Dendritic cell treated with granulocyte-macrophage colony-stimulating factor and Interleukin-4, amounts not matched to agents 40 ng/mL and 50 ng/mL, for 4 days (primary cell): ENCODE results near the gene PRX.

Source experiments
- H3K27ac Mint-ChIP-seq: one replicate; pipeline ENCODE4 v1.8.0; 2022; ENCODE audit warnings: mild to moderate bottlenecking, mixed read lengths
- H3K27me3 Mint-ChIP-seq: one replicate; pipeline ENCODE4 v1.8.0; 2022; ENCODE audit warnings: mild to moderate bottlenecking, mixed read lengths
- H3K36me3 Mint-ChIP-seq: one replicate; pipeline ENCODE4 v1.8.0; 2022; ENCODE audit warnings: low read depth, mixed read lengths
- H3K4me1 Mint-ChIP-seq: one replicate; pipeline ENCODE4 v1.8.0; 2022; ENCODE audit warnings: low read depth, mixed read lengths
- H3K4me3 Mint-ChIP-seq: one replicate; pipeline ENCODE4 v1.8.0; 2022; ENCODE audit warnings: mild to moderate bottlenecking, moderate library complexity, mixed read lengths
- H3K9me3 Mint-ChIP-seq: one replicate; pipeline ENCODE4 v1.8.0; 2022; ENCODE audit warnings: mixed read lengths
- intact Hi-C: fragments of 100-400 bp; cut with micrococcal nuclease; formaldehyde crosslinking; loops from one replicate; pipeline ENCODE4 v1.15.0; 2022

Gene PRX

DNA sequence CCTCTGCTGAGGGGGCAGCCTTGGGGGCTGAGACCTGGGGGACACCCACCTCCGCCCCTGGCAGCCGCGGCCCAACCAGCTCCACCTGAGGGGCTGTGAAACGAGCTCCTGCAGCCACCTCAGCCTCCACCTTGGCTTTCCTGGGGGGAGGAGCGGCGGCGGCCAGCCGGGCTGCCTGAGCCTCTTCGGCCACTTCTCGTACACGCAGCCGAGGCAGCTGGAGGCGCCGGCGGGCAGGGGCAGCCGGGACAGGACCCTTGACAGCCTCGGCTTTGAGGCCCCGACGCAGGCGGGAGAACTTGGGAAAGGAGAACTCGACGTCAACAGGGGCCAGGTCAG is 15.6 kb downstream of the PRX start:
- intact Hi-C loops, result no loop called here
- no peaks in the 10 kb centered on the region for H3K36me3 Mint-ChIP-seq
- H3K27me3 Mint-ChIP-seq, result peaks cover 30% of the 10 kb centered on the region
- H3K9me3 Mint-ChIP-seq, result no peaks in the 10 kb centered on the region
- H3K4me3 Mint-ChIP-seq, result no peak overlapping the region
- no peak overlapping the region for H3K27ac Mint-ChIP-seq
- peaks cover 32% of the 10 kb centered on the region for H3K4me1 Mint-ChIP-seq

GRCh38 chr19:40396886-40397567 is 16.2 kb downstream of the PRX start:
- Mint-ChIP-seq H3K27ac (no peak overlapping the region), H3K36me3 (no peaks in the 10 kb centered on the region), H3K4me3 (no peak overlapping the region), H3K9me3 (no peaks in the 10 kb centered on the region), H3K4me1 (peaks cover 37% of the 10 kb centered on the region), H3K27me3 (peaks cover 30% of the 10 kb centered on the region)
- intact Hi-C loops, result no loop called here

GRCh38 chr19:40395956-40396355 is 17.2 kb downstream of the PRX start:
- Mint-ChIP-seq H3K4me3 (no peak overlapping the region), H3K36me3 (no peaks in the 10 kb centered on the region), H3K27me3 (peaks cover 29% of the 10 kb centered on the region), H3K4me1 (peaks cover 37% of the 10 kb centered on the region), H3K9me3 (no peaks in the 10 kb centered on the region), H3K27ac (no peak overlapping the region)
- intact Hi-C loops, result no loop called here

- H3K27me3 Mint-ChIP-seq, result peaks cover 29% of the 10 kb centered on the region
- no peaks in the 10 kb centered on the region for H3K9me3 Mint-ChIP-seq
- no peaks in the 10 kb centered on the region for H3K36me3 Mint-ChIP-seq
- no peak overlapping the region for H3K4me3 Mint-ChIP-seq
- no peak overlapping the region for H3K27ac Mint-ChIP-seq
- peaks cover 31% of the 10 kb centered on the region for H3K4me1 Mint-ChIP-seq
- intact Hi-C loops, result no loop called here
Observed at GRCh38 chr19:40394816-40395210, 18.4 kb downstream of the PRX start.

DNA sequence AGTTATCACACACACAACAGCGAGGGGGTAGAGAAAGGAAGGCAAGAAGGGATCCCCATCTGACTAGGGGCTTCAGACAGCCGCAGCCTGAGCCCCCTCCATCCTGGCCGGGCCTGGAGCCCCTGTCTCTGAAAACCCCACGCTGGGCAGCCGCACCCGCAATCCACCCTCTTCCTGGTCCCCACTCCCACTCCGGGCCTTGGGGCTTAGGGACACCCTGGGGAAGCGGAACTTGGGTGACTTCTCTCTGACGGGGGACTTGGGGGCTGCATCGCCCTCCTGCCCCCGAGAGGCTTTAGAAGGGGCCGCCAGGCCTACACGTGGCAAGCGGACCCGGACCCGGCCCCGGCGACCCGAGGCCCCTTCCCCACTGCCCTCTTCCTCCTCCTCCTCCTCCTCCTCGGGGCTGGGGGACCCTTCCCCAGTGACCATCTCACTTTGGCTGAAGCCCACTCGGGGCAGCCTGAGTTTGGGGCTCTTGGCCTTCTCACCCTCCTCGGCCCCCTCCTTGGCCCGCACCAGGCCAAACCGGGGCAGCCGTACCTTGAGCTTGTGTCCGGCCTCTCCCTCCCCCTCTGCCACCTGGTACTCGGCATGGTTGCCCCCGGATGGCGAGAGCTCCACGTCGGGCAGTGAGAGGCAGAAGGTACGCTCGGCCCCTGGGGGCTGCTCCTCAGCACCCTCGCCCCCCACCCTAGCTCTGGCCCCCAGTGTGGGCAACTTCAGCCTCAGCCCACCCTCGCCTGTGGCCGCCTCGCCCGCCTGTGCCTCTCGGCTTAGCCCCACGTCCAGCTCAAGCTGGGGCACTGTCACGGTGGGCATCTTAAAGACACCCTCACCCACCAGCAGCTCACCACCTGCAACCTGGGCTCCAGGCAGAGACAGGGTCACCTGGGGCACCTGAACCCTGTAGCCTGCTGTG is 19.0 kb downstream of the PRX start:
- H3K4me1 Mint-ChIP-seq, result peaks cover 25% of the 10 kb centered on the region
- peaks cover 27% of the 10 kb centered on the region for H3K27me3 Mint-ChIP-seq
- intact Hi-C loops, result no loop called here
- H3K27ac Mint-ChIP-seq, result no peak overlapping the region
- H3K4me3 Mint-ChIP-seq, result no peak overlapping the region
- no peaks in the 10 kb centered on the region for H3K36me3 Mint-ChIP-seq
- H3K9me3 Mint-ChIP-seq, result no peaks in the 10 kb centered on the region

- peaks cover 24% of the 10 kb centered on the region for H3K27me3 Mint-ChIP-seq
- no peaks in the 10 kb centered on the region for H3K36me3 Mint-ChIP-seq
- peaks cover 13% of the 10 kb centered on the region for H3K4me1 Mint-ChIP-seq
- intact Hi-C loops, result no loop called here
- no peak overlapping the region for H3K4me3 Mint-ChIP-seq
- H3K9me3 Mint-ChIP-seq, result no peaks in the 10 kb centered on the region
- no peak overlapping the region for H3K27ac Mint-ChIP-seq
Observed at GRCh38 chr19:40392894-40393517, 20.2 kb downstream of the PRX start.

GRCh38 chr19:40392123-40392522 is 21.1 kb downstream of the PRX start:
- intact Hi-C loops, result no loop called here

DNA sequence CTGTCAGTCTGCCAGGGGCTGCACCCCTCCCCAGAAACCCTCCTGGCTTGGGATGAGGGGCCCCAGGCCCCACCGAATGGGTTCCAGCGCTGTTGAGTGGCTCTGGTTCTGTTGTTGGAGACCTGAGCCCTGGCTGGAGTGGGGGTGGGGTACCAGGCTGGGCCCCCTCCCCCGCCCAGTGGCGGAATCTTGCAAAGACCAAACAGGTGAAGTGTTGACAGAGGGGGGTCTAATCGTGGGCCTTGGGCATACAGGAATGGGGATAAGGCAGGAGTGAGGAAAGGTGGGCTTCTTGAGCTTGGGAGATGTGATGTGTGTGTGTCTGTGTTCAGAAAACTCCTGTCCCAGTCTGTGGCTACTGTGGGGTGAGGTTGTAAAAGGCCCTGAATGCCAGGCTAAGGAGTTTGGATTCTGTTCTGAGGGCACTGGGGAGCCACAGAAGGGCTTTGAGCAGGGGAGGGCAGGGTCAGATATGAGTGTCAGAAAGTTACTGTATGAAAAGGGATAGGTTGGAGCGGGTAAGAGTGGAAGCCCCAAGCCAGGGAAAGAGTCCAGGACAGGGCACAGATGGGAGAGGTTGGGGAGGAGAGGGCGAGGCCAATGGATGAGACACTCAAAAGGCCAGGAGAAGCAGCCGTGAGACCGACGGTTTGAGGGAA is 23.0 kb downstream of the PRX start, which contains the start of gene HIPK4:
TSS of gene HIPK4 (minus strand) at position 98 of the 659 bp plus-strand sequence. CDS start 279 bp downstream, outside the sequence.
- H3K9me3 Mint-ChIP-seq, result no peaks in the 10 kb centered on the region
- H3K4me3 Mint-ChIP-seq, result no peak within 1 kb of the TSS
- H3K27ac Mint-ChIP-seq, result peak within 1 kb of the TSS; percentile 4
- H3K4me1 Mint-ChIP-seq, result peaks cover 6% of the 10 kb centered on the region
- H3K27me3 Mint-ChIP-seq, result peaks cover 6% of the 10 kb centered on the region
- intact Hi-C loops, result no loop called here
- H3K36me3 Mint-ChIP-seq, result no peaks in the 10 kb centered on the region

More at GRCh38 chr19:40392123-40392522, 21.1 kb downstream of the PRX start:
- Mint-ChIP-seq H3K27me3 (peaks cover 19% of the 10 kb centered on the region), H3K27ac (no peak overlapping the region), H3K4me3 (no peak overlapping the region), H3K36me3 (no peaks in the 10 kb centered on the region), H3K9me3 (no peaks in the 10 kb centered on the region), H3K4me1 (peaks cover 10% of the 10 kb centered on the region)

- H3K4me3 Mint-ChIP-seq, result no peak overlapping the region
- intact Hi-C loops, result no loop called here
- H3K36me3 Mint-ChIP-seq, result no peaks in the 10 kb centered on the region
- no peaks in the 10 kb centered on the region for H3K9me3 Mint-ChIP-seq
- H3K27ac Mint-ChIP-seq, result peak overlapping the region; percentile 4
- peaks cover 11% of the 10 kb centered on the region for H3K27me3 Mint-ChIP-seq
- peaks cover 6% of the 10 kb centered on the region for H3K4me1 Mint-ChIP-seq
Observed at GRCh38 chr19:40389404-40390083, 23.6 kb downstream of the PRX start.

DNA sequence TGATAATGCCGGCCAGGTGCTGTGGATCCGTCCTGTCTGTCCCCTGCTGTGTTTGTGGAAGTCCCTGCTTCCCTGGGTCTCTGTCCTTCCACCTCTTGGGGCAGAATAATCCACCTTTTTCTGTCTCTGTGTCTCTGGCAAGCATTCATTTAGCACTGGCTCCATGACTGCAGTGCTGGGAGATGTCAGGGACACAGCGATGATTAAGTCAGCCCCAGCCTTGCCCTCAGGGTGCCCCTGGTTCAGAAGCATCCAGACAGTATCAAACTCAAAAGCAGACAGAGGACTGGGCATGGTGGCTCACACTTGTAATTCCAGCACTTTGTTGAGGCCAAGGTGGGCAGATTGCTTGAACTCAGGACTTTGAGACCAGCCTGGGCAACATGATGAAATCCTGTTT is 24.7 kb downstream of the PRX start:
- Mint-ChIP-seq H3K4me3 (no peak overlapping the region), H3K36me3 (no peaks in the 10 kb centered on the region), H3K27ac (no peak overlapping the region), H3K9me3 (no peaks in the 10 kb centered on the region), H3K4me1 (peaks cover 6% of the 10 kb centered on the region), H3K27me3 (peaks cover 11% of the 10 kb centered on the region)
- intact Hi-C loops, result no loop called here

DNA sequence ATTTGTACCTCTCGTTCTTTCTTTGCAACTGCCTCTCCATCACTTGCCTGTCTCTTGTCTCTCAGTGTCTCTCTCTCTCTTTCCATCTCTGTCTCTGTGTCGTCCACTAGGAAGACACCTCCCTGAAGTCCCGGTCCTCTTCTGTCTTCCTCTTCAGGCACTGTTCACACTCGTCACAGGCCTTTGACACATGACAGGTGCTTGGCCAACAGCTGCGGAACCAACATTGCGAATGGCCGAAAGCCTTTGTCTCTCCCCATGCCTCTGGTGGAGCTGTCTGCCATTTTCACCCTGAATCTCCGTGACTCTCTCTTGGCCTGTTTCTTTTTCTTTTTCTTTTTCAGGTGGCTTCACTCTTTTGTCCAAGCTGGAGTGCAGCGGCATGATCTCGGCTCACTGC is 26.0 kb downstream of the PRX start:
- intact Hi-C loops, result no loop called here
- Mint-ChIP-seq H3K27me3 (peaks cover 11% of the 10 kb centered on the region), H3K9me3 (no peaks in the 10 kb centered on the region), H3K4me3 (no peak overlapping the region), H3K4me1 (peaks cover 2% of the 10 kb centered on the region), H3K36me3 (no peaks in the 10 kb centered on the region), H3K27ac (no peak overlapping the region)

DNA sequence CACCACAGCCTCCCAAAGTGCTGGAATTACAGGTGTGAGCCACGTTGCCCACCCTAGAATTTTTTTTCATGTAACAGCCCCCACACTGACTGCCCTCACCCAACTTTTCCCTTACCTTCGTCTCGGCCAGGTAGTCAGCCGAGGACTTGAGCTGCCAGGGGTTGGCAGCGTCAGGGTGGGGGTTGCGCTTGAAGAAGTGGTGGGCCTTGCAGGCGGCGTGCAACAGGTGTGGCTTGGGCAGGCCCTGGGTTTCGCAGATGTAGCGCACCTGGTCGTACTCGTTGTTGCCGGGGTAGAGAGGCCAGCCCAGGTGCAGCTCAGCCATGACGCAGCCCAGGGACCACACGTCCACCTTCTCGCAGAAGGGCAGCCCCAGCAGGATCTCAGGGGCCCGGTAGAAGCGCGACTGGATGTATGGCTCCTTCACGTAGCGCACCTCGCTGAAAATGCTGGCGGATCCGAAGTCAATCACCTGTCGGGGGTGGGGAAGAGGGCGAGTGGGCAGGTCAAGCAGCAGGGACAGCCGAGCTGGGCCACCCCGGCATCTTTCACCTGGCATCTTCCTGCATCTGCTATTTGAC is 29.4 kb downstream of the PRX start:
- Mint-ChIP-seq H3K9me3 (no peaks in the 10 kb centered on the region), H3K27ac (no peak overlapping the region), H3K4me1 (no peaks in the 10 kb centered on the region), H3K4me3 (no peak overlapping the region), H3K36me3 (peaks cover 24% of the 10 kb centered on the region), H3K27me3 (peaks cover 11% of the 10 kb centered on the region)
- intact Hi-C loops, result no loop called here

GRCh38 chr19:40381321-40381720 is 31.9 kb downstream of the PRX start:
- Mint-ChIP-seq H3K9me3 (no peaks in the 10 kb centered on the region), H3K27me3 (peaks cover 7% of the 10 kb centered on the region), H3K4me3 (no peak overlapping the region), H3K27ac (no peak overlapping the region), H3K36me3 (peaks cover 48% of the 10 kb centered on the region), H3K4me1 (peaks cover 9% of the 10 kb centered on the region)
- intact Hi-C loops, result no loop called here
